Stimulated activated CD8-positive, alpha-beta memory T cell treated with anti-CD3 and anti-CD28 coated beads, Interleukin-15, amount 100 ng/mL, for 48 hours (primary cell): ENCODE measurements around the gene SLC30A3.
"Not testable (repeated sequence)": the region's sequence is repeated elsewhere in the genome, so short reads cannot be mapped to it uniquely, and the experiment has no call there.

Experiments
- DNase-seq, 2 donors: peaks; one replicate each; pipeline ENCODE4 v3.0.0-alpha.2; 2020; ENCODE audit warnings: low read depth in 2 of 2

Gene SLC30A3

GRCh38 chr2:27284996-27285395, 22.1 kb upstream of the SLC30A3 start:
- no peak for DNase-seq

- DNase-seq = no peak
Measured at GRCh38 chr2:27282892-27283291, 20.0 kb upstream of the SLC30A3 start.

GRCh38 chr2:27281855-27282559, 19.2 kb upstream of the SLC30A3 start, which contains the start of gene TRIM54:
Gene TRIM54 (plus strand): TSS chr2:27282429. CDS start chr2:27282732, 303 bp downstream.
- DNase-seq = no peak

DNA sequence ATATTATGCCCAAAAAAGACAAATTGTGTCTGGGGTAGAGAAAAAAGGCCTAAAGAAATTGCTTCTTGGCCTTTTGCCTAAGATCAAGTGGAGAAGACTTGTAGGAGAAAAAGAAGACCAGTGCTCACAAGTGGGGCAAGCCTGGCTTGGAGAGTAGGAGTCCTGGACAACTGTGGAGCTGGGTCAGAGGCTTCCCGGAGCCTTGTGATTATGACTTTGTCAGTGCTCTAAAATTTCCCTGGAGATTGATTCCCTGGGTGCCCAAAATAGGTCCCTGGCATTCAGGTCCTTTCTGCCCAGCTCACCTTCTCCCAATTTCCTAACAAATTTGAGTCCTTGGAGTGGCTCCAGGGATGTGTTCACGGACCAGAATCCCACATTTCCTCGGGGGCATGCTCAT, 18.6 kb upstream of the SLC30A3 start:
- DNase-seq = no peak

DNA sequence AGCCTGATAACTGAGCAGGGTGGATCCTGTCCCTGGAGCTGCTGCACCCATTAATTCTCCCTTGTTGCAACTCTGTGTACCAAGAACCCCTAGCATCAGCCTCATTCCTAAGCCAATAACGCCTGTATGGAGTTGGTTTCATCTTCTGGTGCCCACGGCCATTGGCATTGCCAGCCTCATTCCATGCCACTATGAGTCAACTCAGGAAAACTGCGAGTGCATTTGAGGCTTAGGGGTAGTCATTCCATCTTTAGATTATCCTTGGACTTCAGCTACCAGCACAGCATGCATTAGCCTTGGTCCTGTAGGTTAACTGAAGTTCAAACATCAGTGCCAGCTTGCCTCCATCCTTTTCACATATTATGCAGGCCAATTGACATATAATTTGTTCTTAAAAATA, 18.0 kb upstream of the SLC30A3 start:
- DNase-seq = no peak

DNA sequence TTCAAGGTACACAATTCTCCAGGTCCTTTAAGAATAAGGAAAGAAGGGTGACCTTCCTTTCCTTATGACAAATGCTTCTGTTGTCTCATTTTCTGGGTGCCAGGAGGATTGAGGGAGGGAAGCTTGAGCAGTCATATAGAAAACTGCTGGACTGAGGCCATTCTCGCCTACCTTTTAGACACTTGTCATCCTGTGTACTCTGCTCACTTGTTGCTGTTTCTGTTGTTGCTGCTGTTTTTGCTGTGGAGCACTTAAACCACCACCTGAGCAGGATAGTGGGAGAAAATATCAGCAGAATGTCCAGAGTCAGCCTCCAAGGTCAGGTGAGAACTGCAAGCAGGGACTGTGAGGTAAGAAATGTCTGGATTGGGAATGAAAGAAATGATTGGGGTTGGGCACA, 15.2 kb upstream of the SLC30A3 start:
- no peak for DNase-seq

GRCh38 chr2:27275211-27276150, 12.6 kb upstream of the SLC30A3 start, which contains the start of gene DNAJC5G:
Gene DNAJC5G (plus strand): TSS chr2:27275433. CDS start chr2:27276729, 1,296 bp downstream.
- no peak for DNase-seq

DNA sequence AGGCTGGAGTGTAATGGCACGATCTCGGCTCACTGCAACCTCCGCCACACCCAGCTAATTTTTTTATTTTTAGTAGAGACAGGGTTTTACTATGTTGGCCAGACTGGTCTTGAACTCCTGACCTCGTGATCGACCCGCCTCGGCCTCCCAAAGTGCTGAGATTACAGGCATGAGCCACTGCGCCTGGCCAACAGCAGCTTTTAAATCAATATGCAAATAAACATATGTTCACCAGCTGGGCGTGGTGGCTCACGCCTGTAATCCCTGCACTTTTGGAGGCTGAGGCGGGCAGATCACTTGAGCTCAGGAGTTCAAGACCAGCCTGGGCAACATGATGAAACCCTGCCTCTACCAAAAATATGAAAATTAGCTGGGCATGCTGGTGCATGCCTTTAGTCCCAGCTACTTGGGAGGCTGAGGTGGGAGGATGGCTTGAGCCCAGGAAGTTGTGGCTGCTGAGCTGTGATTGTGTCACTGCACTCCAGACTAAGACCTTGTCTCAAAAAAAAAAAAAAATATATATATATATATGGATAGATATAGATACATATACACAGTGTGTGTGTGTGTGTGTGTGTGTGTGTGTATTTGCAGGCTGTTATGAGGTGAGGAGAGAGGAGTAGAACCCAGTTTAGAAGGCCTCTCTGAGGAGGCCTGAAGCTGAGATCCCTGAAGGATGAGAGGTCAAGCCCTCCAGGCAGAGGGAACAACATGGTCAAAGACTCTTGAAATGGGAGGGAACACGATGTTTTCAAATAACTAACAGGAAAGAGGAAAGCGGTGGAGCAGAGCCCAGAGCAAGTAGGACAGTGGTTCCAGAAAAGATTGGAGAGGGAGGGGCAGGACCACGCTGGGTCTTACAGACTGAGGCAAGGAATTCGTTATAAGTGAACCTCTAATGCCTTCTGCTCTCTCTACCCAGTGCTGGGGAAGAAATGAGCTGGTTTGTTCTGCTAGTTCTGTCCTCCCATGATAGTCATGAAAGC, 10.0 kb upstream of the SLC30A3 start:
- DNase-seq = not testable (repeated sequence)

DNA sequence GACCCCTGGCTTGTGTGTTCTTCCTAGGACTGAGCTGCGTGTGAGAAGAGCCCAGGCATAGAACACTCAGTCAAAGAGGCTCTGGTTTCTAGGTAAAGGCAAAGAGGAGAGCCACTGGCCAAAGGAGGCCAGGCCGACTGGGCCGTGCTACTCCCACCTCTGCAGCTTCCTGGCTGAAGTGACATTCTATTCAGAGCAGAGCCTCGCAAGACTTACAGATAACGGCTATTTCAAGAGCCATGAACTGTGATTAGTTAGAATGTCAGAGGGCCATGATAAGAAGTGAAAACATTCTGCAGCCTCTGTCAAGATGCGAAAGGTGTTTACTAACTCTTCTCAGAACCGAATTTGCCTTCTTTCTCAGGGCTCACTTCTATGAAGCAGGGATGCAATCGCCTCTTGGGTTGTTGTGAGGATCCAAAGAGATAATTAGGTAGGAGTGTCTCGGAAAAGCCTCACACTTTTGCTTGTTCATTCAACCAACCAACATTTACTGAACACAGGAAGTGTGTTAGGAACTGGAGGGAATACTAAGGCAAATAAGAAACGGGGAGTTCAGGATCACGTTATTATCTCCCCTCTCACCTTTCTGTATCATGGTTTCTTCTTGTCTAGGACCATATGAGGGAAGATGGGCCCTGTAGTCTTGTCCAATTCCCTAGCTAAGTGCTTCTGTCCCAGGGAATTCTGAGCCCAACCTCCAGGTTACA, 8.9 kb upstream of the SLC30A3 start:
- no peak for DNase-seq

DNA sequence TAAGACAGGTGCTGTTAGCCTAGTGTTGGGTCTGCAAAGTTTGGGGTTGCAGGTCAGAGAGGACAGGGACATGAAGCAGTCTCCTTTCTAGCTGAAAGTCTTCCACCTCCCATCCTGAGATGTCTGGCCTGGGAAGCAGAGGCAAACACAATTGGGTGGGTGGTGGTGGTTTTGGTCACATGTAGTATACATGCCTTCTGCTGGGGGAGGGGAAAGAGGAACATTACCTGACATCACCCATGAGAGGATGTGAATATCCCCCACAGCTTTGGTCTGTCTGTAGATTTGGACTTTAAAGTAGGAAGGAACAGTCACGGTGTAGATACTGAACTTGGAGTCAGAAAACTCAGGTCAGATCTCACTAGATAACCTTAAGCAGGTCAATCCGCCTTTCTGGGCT, 7.8 kb upstream of the SLC30A3 start:
- DNase-seq = no peak

DNA sequence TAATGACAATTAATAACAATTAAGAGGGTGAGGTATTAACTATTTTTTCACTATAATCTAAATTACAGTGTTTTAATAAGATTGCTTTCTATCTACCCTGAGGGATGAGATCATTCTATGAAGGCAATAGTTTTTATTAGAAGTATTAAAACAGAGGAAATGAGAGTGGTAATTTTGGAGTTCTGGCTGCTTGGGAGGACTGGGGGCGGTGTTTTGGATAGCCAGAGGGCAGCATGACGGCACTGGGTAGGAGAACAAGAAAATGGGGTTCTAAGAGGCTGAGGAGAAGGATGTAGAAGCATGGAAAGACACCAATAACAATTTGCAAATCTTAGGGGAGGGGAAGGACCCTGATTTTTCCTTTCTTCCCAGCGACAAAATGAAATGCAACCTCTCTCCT, 7.3 kb upstream of the SLC30A3 start:
- DNase-seq = no peak

GRCh38 chr2:27268296-27268695, 5.4 kb upstream of the SLC30A3 start:
- DNase-seq = not testable (repeated sequence)

DNA sequence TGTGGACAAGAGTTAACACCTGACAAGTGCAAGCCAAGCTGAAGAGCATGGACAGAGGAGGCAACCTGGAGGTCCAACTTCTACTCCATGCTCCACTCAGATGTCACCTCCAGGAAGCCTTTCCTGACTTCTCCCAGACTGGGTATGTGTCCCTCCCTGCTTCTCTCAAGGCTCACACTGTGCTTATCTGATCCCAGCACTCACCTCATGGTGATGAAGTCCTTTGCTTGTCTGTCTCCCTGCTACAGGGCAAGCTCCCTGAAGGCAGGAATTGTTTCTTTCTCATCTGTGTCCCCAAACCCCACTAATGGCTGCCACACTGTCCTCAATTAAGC, 2.7 kb upstream of the SLC30A3 start:
- no peak for DNase-seq

- peak; percentile 39 to 61 for DNase-seq
Measured at GRCh38 chr2:27264753-27265535, 2.1 kb upstream of the SLC30A3 start.

DNA sequence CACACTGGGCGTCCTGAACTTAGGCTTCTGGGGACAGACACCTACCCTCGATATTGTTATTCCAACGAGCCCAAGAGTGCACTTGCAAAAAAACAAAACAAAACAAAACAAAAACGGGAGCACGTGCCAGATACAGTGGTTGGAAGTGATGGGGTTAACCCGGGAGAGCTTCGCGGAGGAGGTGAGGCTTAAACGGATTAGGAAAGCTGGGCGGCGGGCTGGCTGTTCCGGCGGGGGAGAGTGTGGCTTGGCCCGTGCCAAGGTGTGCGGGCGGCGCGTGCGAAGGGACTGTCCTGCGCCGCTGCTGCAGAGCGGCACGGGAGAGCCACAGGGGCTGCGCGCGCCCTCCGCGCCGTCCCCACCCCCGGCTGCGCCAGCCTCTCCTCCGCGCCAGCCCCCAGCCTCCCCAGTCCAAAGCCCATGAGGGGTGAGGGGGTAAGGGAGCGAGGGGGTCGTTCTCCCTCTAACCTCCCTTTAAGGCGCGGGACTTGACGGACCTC, 1.5 kb upstream of the SLC30A3 start:
- no peak for DNase-seq

GRCh38 chr2:27263287-27264252, 723 bp upstream of the SLC30A3 start:
- DNase-seq = no peak

- DNase-seq = no peak
Measured at GRCh38 chr2:27261926-27262298, 935 bp downstream of the SLC30A3 start.

DNA sequence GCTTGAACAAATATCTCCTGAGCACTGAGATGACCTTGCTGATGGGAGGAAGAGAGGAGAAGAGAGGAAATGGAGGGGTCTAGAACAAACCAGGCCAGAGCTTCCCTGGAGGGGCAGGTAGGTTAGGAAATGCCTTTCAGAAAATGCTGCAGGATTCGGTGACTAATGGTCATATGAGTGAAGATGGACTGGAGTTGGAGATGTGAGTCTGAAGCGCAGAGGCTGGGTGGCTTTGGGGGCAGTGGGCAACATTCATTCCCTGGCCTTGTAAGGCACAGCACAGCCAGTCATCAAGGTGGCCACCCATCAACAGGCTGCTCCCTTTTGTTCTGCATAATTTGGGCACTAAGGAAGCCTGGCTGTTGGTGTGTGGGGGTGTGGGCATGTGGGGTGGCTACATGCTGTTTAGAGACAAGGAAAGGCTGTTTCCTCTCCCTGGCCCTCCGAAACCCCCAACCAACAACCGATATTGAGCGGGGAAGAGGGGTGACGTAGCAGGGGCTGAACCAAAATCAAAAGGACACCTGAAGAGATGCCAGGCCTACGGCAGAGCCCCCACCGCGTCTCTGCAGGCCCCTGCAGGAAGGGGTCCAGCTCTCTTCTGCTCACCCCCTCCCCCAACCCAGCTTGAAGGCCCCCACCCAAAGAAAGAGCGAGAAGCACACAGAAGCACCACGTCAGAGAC, 1.5 kb downstream of the SLC30A3 start:
- DNase-seq = no peak
